ENCODE data around the gene KLF16.

The KLF16 gene

GRCh38 chr19:1865172-1866010 lies 2.0 kb upstream of the KLF16 start:
- no peak for ATAC-seq

GRCh38 chr19:1864480-1865171 lies 1.2 kb upstream of the KLF16 start:
- Mint-ChIP-seq H3K9me3 (no peaks in the 10 kb centered on the region), H3K27ac (peak overlapping the region; percentile 83), H3K4me3 (peak overlapping the region; percentile 78), H3K4me1 (peaks cover 41% of the 10 kb centered on the region), H3K27me3 (no peaks in the 10 kb centered on the region), H3K36me3 (no peaks in the 10 kb centered on the region)
- peak; percentile 68 for ATAC-seq

More at GRCh38 chr19:1865172-1866010, 2.0 kb upstream of the KLF16 start:
- H3K9me3 Mint-ChIP-seq: no peaks in the 10 kb centered on the region
- H3K4me3 Mint-ChIP-seq: peak overlapping the region; percentile 78
- peaks cover 42% of the 10 kb centered on the region for H3K4me1 Mint-ChIP-seq
- peak overlapping the region; percentile 83 for H3K27ac Mint-ChIP-seq
- no peaks in the 10 kb centered on the region for H3K27me3 Mint-ChIP-seq
- peaks cover 2% of the 10 kb centered on the region for H3K36me3 Mint-ChIP-seq

- ATAC-seq: peak; percentile 84
- Mint-ChIP-seq H3K27ac (peak overlapping the region; percentile 83), H3K4me3 (peak overlapping the region; percentile 78), H3K9me3 (no peaks in the 10 kb centered on the region), H3K36me3 (no peaks in the 10 kb centered on the region), H3K27me3 (no peaks in the 10 kb centered on the region), H3K4me1 (peaks cover 49% of the 10 kb centered on the region)
Observed at GRCh38 chr19:1863638-1864479, 480 bp upstream of the KLF16 start.

- Mint-ChIP-seq H3K27me3 (no peaks in the 10 kb centered on the region), H3K9me3 (no peaks in the 10 kb centered on the region), H3K4me1 (peaks cover 55% of the 10 kb centered on the region), H3K4me3 (peak overlapping the region; percentile 95), H3K27ac (peak overlapping the region; percentile 96), H3K36me3 (no peaks in the 10 kb centered on the region)
- peak; percentile 6 for ATAC-seq
Observed at GRCh38 chr19:1862424-1863327, 703 bp downstream of the KLF16 start.

GRCh38 chr19:1862068-1862423 lies 1.3 kb downstream of the KLF16 start:
- no peaks in the 10 kb centered on the region for H3K36me3 Mint-ChIP-seq
- peak overlapping the region; percentile 95 for H3K4me3 Mint-ChIP-seq
- H3K27ac Mint-ChIP-seq: peak overlapping the region; percentile 96
- no peaks in the 10 kb centered on the region for H3K9me3 Mint-ChIP-seq
- H3K27me3 Mint-ChIP-seq: no peaks in the 10 kb centered on the region
- ATAC-seq: no peak
- H3K4me1 Mint-ChIP-seq: peaks cover 57% of the 10 kb centered on the region

- H3K9me3 Mint-ChIP-seq: no peaks in the 10 kb centered on the region
- no peaks in the 10 kb centered on the region for H3K27me3 Mint-ChIP-seq
- peak overlapping the region; percentile 96 for H3K27ac Mint-ChIP-seq
- H3K36me3 Mint-ChIP-seq: no peaks in the 10 kb centered on the region
- peak overlapping the region; percentile 95 for H3K4me3 Mint-ChIP-seq
- ATAC-seq: no peak
- H3K4me1 Mint-ChIP-seq: peaks cover 57% of the 10 kb centered on the region
Observed at GRCh38 chr19:1861599-1862031, 1.8 kb downstream of the KLF16 start.

- peak overlapping the region; percentile 95 for H3K4me3 Mint-ChIP-seq
- H3K36me3 Mint-ChIP-seq: no peaks in the 10 kb centered on the region
- H3K27ac Mint-ChIP-seq: peak overlapping the region; percentile 96
- peaks cover 62% of the 10 kb centered on the region for H3K4me1 Mint-ChIP-seq
- ATAC-seq: no peak
- H3K27me3 Mint-ChIP-seq: no peaks in the 10 kb centered on the region
- no peaks in the 10 kb centered on the region for H3K9me3 Mint-ChIP-seq
Observed at GRCh38 chr19:1860821-1861598, 2.4 kb downstream of the KLF16 start.

GRCh38 chr19:1860042-1860775 lies 3.2 kb downstream of the KLF16 start:
- peak overlapping the region; percentile 91 for H3K27ac Mint-ChIP-seq
- no peaks in the 10 kb centered on the region for H3K9me3 Mint-ChIP-seq
- peak overlapping the region; percentile 95 for H3K4me3 Mint-ChIP-seq
- no peak for ATAC-seq
- H3K4me1 Mint-ChIP-seq: peaks cover 66% of the 10 kb centered on the region
- no peaks in the 10 kb centered on the region for H3K36me3 Mint-ChIP-seq
- no peaks in the 10 kb centered on the region for H3K27me3 Mint-ChIP-seq

- H3K4me1 Mint-ChIP-seq: peaks cover 68% of the 10 kb centered on the region
- no peak for ATAC-seq
- no peaks in the 10 kb centered on the region for H3K27me3 Mint-ChIP-seq
- no peaks in the 10 kb centered on the region for H3K9me3 Mint-ChIP-seq
- peak overlapping the region; percentile 17 for H3K4me3 Mint-ChIP-seq
- no peaks in the 10 kb centered on the region for H3K36me3 Mint-ChIP-seq
- peak overlapping the region; percentile 91 for H3K27ac Mint-ChIP-seq
Observed at GRCh38 chr19:1859331-1859781, 4.0 kb downstream of the KLF16 start.

GRCh38 chr19:1858412-1859081 lies 4.8 kb downstream of the KLF16 start:
- no peak for ATAC-seq
- Mint-ChIP-seq H3K4me1 (peaks cover 70% of the 10 kb centered on the region), H3K9me3 (no peaks in the 10 kb centered on the region), H3K27ac (peak overlapping the region; percentile 91), H3K4me3 (peak overlapping the region; percentile 21), H3K36me3 (peaks cover 1% of the 10 kb centered on the region), H3K27me3 (no peaks in the 10 kb centered on the region)

- Mint-ChIP-seq H3K27me3 (no peaks in the 10 kb centered on the region), H3K4me3 (peak overlapping the region; percentile 76), H3K4me1 (peaks cover 77% of the 10 kb centered on the region), H3K27ac (peak overlapping the region; percentile 91), H3K9me3 (no peaks in the 10 kb centered on the region), H3K36me3 (peaks cover 6% of the 10 kb centered on the region)
- no peak for ATAC-seq
Observed at GRCh38 chr19:1857648-1858326, 5.6 kb downstream of the KLF16 start.
